Stimulated activated CD4-positive, alpha-beta T cell treated with anti-CD3 and anti-CD28 coated beads, Interleukin-4, amount 100 ng/mL, for 24 hours (primary cell): ENCODE results near the gene IGSF9B.
"Not testable (repeated sequence)": the region's sequence is repeated elsewhere in the genome, so short reads cannot be mapped to it uniquely, and the experiment has no call there.

Source experiments
- DNase-seq: peaks from one replicate; pipeline ENCODE4 v3.0.0-alpha.2; 2020

IGSF9B gene, protein sequence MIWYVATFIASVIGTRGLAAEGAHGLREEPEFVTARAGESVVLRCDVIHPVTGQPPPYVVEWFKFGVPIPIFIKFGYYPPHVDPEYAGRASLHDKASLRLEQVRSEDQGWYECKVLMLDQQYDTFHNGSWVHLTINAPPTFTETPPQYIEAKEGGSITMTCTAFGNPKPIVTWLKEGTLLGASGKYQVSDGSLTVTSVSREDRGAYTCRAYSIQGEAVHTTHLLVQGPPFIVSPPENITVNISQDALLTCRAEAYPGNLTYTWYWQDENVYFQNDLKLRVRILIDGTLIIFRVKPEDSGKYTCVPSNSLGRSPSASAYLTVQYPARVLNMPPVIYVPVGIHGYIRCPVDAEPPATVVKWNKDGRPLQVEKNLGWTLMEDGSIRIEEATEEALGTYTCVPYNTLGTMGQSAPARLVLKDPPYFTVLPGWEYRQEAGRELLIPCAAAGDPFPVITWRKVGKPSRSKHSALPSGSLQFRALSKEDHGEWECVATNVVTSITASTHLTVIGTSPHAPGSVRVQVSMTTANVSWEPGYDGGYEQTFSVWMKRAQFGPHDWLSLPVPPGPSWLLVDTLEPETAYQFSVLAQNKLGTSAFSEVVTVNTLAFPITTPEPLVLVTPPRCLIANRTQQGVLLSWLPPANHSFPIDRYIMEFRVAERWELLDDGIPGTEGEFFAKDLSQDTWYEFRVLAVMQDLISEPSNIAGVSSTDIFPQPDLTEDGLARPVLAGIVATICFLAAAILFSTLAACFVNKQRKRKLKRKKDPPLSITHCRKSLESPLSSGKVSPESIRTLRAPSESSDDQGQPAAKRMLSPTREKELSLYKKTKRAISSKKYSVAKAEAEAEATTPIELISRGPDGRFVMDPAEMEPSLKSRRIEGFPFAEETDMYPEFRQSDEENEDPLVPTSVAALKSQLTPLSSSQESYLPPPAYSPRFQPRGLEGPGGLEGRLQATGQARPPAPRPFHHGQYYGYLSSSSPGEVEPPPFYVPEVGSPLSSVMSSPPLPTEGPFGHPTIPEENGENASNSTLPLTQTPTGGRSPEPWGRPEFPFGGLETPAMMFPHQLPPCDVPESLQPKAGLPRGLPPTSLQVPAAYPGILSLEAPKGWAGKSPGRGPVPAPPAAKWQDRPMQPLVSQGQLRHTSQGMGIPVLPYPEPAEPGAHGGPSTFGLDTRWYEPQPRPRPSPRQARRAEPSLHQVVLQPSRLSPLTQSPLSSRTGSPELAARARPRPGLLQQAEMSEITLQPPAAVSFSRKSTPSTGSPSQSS (N-terminal part only)

DNA sequence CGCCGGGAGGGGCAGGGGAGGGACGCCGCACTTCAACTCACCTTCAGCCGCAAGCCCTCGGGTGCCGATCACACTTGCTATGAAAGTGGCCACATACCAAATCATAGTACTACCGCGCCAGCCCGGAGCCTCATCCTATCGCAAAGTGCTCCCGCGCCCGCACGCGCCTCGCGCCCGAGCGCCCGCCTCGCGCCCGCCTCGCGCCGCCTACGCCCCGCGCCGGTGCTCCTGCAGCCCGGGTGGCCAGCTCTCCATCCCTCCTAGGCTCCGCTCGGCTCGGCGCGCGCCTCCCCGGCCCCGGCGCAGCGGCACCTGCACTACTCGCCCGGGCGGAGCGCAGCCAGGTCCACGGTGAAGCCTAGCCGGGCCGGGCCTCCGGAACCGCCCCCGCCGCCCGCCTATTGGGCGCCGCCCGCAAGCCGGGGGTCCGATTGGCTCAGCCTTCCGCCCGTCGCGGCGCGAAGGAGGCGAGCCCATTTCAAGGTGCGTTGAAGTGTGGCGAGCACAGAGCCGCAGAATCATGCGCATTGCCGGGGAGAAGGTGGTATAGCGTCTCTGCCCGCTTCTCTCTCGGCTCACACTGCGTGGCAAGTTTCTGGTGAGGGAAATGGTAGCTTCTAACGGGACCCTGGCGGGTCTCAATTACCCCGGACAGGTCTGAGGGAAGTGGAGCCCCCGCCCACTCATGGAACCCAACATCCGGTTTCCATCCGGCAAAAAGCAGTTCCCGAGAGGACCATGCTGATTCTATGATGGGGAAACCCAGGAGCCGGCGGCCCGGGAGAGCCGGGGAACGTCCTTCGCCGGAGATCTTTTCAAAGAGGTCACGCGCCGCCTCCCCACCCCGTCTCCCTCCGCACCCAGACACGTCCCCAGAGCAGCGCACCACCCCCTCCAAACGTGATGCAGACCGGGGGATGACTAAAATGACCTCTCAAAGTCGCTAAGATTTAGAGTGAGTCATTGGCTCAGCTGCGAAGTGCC is at the start of gene IGSF9B:
Gene IGSF9B, minus strand, starts transcription at position 319 of the 984 bp plus-strand sequence. Its CDS starts 214 bp downstream, at position 105.
- peak; percentile 91 for DNase-seq

DNA sequence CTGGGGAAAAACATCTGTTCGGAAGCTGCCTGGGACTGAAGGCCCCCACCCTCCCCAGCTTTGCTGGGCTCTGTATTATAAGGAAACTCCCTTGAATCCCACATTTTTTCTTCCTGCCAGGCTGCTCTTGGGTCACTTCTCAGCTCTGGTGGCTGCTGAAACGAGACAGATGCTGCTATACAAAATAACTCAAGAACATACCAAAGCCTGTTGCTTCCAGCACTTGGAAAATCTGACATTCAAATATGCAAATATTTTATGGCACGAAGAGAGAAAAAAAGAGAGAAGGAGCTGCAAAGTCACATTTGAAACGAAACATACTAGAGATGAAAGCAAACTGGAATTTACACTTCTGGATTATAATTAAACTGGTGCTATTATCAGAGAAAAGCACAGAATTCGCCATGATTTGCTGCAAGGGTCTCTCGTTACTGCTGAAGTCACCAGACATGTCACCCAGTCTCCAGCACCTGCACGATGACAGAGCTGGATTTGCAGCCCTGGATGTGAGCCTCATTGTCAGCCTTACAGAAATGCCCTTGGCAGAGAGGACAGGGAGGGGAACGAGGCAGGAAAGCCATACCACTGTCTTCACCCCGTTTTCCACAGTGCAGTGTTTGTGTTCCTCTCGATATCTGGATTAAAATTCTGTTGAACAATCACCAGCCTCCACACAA is 47.9 kb upstream of the IGSF9B start:
- no peak for DNase-seq

DNA sequence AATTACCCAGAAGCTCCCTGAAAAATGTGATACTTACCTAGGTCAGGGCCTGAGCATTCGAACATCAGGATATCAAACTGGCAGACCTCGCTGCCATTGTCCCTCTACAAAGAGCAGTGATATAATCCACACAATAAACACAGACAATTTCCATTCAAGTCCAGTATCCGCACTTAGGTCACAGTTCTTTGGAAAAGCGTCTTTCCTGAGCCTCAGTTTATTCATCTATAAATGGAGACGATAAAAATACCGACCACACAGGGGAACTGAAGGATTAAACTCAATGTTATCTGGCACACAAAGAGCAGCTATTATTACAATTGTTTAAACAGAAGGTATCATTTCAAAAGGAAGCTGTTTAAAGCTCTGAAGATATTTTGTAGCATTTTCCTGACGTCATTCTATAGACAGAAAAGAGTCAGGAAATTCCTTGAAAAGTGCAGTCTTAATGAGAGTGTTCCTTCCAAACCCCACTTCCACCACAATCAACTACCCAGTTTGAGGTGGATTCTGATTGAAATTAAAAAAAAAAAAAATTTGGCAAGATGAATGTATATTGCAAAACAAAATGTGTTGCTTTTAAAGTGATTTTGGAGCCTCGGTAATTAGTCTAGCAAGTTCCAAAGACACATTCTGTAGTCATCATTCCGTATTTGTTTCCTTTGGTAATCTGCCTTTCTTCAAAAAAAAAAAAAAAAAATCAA is 47.2 kb upstream of the IGSF9B start:
- DNase-seq: no peak

DNA sequence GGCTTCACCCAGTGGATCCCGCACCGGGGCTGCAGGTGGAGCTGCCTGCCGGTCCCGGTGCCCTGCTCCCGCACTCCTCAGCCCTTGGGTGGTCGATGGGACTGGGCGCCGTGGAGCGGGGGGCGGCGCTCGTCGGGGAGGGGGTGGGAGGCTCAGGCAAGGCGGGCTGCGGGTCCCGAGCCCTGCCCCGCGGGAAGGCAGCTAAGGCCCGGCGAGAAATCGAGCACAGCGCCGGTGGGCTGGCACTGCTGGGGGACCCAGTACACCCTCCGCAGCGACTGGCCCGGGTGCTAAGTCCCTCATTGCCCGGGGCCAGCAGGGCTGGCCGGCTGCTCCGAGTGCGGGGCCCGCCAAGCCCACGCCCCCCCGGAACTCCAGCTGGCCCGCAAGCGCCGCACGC is 46.1 kb upstream of the IGSF9B start:
- DNase-seq: not testable (repeated sequence)

DNA sequence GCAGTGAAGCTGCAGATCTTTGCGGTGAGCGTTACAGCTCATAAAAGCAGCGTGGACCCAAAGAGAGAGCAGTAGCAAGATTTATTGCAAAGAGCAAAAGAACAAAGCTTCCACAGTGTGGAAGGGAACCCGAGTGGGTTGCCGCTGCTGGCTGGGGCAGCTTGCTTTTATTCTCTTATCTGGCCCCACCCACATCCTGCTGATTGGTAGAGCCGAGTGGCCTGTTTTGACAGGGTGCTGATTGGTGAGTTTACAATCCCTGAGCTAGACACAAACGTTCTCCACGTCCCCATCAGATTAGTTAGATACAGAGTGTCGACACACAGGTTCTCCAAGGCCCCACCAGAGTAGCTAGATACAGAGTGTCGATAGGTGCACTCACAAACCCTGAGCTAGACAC is 45.6 kb upstream of the IGSF9B start:
- DNase-seq: not testable (repeated sequence)

DNA sequence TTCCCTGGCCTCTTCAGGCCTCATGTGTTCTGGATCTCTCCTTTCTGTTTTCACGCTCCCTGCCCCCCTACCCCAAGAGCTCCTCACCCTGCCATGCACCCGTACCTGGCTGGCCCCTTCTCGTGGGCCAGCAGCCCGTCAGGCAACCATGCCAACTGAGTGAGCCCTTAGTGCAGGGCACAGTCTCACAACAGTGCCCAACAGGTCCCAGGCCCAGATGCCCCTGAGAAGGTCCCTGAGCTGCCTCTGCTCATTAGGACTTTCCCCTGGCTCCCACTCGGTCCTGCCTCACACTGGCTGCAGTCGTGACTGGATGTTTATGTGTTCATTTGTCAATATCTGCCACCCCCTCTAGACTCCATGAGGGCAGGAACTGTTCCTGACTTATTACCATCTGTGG is 44.8 kb upstream of the IGSF9B start:
- DNase-seq: no peak

DNA sequence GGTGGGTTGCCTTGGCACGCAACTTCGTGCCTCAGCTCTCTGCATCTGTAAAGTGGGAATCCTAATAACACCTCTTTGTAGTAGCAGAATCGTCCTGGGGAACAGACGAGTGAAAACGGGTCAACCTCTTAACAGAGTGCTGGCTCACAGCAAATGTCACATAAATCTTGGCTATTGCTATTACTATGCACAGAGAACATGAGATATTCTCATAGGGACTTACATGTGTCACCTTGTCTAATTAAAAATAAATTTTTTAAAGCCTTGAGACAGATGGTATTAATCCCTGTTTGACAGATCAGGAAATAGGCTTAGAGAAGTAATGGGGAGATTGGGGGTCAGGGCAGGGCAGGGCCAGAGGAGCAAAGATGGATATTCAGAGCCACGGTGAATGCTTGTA is 44.3 kb upstream of the IGSF9B start:
- no peak for DNase-seq

DNA sequence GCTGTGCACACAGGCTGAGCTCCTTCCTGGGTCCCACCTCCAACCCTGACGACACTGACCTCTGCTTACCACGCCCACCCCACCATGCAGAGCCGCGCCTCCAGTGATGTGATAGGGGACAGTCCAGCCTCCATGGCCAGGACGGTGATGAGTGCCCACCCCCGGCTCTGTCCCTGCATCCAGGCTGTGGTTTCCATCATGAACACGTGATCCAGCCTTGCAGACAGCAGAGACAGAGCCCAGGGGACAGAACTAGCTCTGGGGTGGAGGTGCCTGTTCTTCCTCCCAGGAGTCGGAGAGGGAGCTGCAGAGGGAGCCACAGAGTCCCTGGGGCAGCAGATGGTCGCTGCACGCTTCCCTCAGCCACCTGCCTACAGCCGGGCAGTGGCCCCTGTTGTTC is 42.6 kb upstream of the IGSF9B start:
- DNase-seq: no peak

DNA sequence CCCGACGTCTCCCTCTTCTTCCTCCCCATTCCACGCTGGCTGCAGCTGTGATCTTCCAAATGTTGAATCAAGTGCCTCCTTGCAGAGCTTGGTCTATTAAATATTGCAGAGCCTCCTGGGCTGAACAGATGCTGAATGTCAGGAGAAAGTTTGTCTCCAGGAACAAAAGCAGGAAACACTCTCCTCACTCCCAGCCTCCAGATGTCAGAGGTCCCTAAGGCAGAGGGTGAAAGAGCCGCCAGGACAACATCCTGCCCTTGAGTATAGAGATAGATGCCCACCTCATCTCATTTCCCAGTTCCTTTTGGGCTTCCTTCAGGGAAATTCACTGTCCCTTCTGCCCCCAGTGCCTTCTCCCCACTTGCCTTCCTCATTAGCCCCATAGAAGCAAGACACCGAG is 40.8 kb upstream of the IGSF9B start:
- DNase-seq: no peak

DNA sequence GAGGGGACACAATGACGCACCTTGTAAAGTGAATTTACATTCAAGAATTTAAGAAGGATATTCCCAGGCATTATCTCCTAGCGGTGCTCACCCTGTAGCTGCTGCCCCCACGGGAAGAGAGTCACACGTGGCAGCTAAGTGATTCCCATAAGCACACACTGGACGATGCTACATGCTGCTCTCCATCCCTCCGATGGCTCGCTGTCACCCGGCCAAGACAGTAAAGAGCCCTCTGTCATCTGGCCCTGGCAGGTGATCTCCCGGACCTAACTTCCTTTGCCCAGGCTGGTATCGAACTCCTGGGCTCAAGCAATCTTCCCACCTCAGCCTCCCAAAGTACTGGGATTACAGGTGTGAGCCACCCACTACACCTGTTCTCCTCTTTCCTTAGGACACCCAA is 39.9 kb upstream of the IGSF9B start:
- no peak for DNase-seq

DNA sequence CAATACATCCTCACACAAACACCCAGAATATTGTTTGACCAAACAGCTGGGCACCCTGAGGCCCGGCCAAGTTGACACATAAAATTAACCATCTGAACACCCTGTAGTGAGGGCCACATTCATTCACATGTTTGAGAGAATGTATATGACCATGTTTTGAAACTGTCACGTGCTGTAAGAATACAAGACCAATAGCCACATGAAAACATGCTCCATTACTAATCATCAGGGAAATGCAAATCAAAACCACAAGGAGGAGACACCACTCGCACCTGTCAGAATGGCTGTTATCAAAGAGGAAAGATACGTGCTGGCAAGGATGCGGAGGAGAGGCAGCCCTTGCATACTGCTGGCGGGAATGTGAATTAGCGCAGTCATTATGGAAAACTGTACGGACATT is 38.3 kb upstream of the IGSF9B start:
- no peak for DNase-seq

DNA sequence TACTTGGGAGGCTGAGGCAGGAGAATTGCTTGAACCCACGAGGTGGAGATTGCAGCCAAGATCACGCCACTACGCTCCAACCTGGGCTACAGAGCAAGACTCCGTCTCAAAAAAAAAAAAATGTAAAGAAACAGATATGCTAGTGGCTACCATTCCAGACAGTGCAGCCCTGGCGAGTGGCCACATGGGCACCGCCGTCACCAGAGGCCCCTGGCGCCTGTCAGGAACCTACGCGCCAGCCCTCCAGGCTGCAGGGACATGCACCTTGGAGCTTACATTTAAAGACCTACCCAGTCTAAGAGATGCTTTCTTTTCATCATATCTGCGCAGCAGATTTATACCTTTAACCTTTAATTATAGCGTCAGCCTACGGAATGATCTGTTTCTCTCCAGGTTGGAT is 37.2 kb upstream of the IGSF9B start:
- no peak for DNase-seq

DNA sequence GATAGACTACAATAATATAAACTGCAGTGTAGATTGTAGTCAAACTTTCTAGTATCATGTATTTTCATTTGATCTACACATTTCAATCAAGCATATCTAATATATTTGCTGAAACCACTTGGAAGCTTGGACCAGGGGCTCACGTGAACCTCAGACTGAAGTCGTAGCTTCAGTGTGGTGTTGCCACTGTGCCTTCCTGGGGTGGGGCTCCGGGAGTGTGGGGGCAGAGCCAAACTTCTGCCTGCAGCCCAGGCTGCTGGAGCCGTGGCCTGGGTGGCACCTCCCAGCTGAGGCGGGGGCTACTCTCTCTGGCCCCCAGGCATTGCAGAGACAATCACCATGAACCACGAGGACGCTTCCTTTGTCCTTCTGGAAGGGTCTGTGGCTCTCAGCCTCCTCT is 36.3 kb upstream of the IGSF9B start:
- DNase-seq: no peak

DNA sequence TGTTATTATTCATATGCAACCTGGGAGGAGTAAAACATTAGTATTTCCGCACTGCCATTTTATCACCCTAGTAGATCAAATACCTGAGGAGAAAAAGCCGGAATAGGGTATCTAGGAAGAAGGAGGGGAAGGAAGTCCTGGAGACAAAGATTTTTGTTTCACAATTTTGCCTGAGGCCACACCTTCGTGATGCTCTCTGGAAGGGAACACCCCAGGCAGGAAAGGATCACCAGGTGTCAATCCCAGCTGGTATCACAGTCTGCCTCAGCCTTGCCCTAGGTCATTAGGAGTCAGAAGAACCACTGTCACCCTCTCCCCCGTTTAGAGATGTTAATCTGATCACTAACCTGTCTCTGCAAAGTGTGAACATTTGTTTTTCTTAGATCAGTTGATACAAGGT is 35.4 kb upstream of the IGSF9B start:
- no peak for DNase-seq

DNA sequence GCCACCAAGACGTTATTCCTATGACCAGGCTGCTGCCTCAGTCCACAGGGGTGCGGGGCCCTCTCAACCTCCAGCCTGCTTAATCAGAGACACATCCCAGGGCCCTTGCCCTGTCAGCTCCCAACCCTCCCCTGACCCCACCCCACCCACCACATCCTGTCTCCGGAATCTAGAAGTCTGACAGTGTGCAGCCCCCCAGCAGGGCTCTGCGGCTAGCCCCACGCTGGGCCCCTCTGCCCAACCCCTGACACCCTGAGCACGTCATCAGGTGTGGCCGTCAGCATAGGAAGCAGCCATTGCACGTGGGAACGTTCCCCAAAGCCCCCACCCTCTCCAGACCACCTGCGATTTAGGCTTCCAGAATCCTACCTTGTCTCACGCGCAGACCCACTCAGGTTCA is 34.3 kb upstream of the IGSF9B start:
- DNase-seq: no peak

DNA sequence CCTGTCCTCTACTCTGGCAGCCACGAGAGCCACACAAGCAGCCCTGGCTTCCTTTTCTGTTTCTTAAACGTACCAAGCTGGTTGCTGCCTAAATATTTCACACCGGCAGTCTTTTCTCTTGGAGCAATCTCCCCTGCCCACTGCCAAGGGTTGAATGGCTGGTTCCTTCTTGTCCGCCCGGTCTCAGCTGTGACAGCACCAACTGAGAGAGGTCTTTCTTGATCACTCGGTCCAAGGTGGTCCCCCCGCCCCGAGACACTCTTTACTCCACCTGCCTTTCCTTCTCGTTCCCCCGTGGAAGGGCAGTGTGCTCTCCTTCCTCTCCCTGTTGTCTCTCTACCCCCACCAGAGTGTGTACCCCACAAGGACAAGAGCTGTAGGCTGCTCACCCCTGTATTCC is 33.7 kb upstream of the IGSF9B start:
- no peak for DNase-seq

DNA sequence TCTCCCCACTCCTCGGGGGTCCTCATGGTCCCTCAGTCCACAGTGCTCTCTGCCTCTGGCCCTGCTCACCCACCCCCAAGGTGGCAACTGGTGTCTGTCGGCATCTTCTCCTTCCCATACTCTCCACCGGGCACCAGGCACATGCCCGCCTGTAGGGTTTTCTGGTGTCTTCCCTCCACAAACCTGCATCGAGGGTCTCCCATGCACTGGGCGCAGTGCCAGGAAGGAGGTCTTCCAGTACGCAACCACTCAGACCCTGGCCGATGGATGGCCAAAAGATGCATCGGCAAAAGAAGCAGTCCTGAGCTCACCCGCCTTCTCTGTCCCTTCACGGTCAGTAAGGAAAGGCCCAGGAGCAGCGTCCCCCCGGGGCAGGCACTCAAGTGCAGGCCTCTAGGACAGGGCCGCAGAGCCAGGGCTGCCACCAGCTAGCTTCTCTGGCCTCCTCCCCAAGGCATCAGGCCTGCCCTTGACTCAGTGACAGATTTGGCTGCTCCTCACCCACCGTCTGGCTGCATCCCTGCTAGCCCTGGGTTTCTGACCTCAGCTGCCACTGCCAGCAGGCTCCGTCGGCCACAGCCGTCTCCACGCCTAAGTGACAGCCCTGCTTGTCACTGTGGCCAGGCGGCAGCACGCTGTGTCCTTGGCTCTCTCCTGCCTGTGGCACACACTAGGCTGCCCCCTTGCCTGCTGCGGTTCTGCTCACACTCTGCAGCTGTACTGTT is 32.1 kb upstream of the IGSF9B start:
- DNase-seq: no peak

DNA sequence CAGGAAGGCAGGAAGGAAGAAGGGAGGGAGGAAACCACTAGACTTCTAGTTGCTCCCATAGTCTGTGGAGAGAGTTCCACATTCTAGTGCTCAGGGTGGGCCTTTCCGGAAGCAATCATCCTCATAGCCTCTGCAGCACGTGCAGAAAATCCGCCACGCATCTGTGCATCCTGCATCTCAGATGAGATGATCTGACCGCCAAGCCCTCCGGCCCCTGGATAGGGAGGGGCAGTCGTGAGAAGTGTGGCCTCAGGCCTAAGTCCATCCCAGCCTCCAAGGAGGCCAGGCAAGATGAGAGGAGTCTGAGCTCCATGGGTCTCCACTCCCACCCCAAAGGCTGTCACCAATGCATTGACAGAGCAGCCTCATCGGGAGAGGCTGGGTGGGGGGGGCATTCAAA is 30.4 kb upstream of the IGSF9B start:
- DNase-seq: no peak

DNA sequence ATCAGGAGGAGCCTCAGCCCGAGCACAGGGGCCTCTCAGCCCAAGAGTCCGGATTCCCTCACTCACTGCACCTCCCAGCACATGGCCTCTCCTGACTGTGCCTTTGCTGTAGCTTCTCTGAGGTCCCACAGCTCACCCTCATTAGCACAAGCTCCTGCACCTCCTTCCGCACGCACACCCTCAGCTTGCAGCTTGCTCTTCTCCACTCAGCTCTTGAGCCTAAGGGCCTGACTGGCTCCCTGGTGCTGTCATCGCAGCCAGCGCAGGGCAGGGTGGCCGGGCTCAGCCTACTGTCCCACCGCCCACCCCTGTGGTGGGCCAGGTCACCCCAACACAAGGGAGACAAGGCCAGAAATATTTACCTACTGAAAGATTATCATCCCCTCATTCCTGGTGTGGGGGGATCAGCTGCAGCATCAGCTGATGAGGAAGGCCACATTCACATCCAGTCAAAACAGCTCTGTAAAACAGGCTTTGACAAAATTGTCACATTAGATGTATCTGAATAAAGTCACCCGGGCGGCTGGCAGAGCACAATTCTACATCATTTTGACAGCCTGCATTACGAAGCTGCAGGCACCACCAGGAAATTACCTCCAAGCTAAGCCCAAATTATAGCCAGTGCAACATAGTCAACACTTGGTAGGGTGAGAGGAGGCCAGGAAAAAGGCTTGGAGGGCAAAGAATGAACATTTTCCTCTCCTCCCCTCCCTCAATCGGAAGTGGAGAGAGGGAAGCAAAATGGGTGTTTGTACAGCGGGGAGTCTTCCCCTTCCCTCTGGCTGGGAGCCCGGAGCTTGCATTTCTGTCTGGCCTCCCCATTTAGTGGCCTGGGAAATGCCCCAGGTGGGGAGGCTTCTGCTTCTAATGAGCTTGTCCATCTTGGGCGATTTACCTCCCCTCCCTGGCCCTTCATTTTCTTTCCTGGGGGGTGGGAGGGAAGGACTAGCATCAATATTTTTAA is 29.5 kb upstream of the IGSF9B start:
- DNase-seq: no peak
